ENCODE results near the gene KRT74. TPM values are rescaled to one million over a fixed set of nuclear protein-coding genes. Genes with fewer than 3 reads are reported as not detected.

Gene KRT74
- polyA plus RNA-seq, 1 donor (not counting 4 experiments of a cell fraction or from before 2014, with no cell fraction given), result 0.17 TPM

DNA sequence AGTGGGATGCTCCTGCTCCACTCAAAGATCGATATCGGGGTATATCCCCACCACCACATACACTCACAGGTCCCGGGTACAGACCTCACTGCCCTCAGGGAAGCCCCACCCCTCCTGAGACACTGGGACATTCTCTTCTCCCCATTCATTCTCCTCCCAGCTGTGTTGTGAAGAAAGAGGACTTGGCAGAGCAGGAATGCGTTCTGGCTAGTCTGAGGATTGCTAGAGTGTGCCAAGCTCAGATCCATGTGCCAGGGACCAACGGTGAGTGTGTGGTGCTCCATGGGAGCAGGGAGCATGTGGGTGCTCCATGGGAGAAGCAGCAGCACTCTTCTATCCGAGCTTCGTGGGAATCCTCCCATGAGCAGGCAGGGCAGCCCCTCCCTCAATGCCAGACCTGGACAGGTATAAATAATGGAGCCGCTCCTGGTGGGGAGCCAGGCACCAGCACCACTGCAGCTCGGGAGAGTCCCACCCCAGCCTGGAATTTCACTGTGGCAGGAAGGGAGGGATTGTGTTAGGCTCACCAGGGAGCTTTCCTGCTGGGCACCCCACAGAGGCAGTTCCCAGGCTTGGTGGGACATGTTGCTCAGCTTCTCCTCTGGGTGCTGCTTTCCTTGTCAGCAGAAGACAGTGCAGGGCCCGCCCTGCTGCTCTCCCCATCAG lies 51.2 kb downstream of the KRT74 start:
- peak; percentile 99 for DNase-seq (ENCODE audit: low read depth, low spot score)
- Histone ChIP-seq H3K9ac (ENCODE audit: control insufficient read depth, extremely low read depth, insufficient read depth, low read length) (peak overlapping the region; percentile 92), H3K36me3 (ENCODE audit: control insufficient read depth in 2 of 2, extremely low read depth in 1 of 2, insufficient read depth in 2 of 2, low read length in 2 of 2) (peaks cover 10 to 22% of the 10 kb centered on the region in 2 experiments), H3K27me3 (ENCODE audit: control insufficient read depth, extremely low read depth, insufficient read depth, low read length) (no peaks in the 10 kb centered on the region), H3K9me3 (ENCODE audit: control insufficient read depth, low read depth, low read length) (no peaks in the 10 kb centered on the region), H3K79me2 (ENCODE audit: control insufficient read depth, insufficient read depth, low read length) (peaks cover 21% of the 10 kb centered on the region), H3K27ac (ENCODE audit: control insufficient read depth, insufficient read depth, low read length) (peak overlapping the region; percentile 98), H4K20me1 (ENCODE audit: control insufficient read depth, extremely low read depth, insufficient read depth, low read length) (peaks cover 27% of the 10 kb centered on the region), H3K4me3 (ENCODE audit: control insufficient read depth in 2 of 3, extremely low read depth in 1 of 3, insufficient read depth in 2 of 3, low read depth in 1 of 3, low read length in 3 of 3) (peak overlapping the region; percentile 30 to 66 (median 64)), H3K4me2 (ENCODE audit: control insufficient read depth, extremely low read depth, insufficient read depth, low read depth, low read length) (peak overlapping the region; percentile 96), H3K9me1 (ENCODE audit: control insufficient read depth, extremely low read depth, insufficient read depth, low read length) (no peaks in the 10 kb centered on the region), H2AFZ (ENCODE audit: control insufficient read depth, low read length) (no peak overlapping the region), H3K4me1 (ENCODE audit: control insufficient read depth, extremely low read depth, insufficient read depth, low read length) (peaks cover 71% of the 10 kb centered on the region)
- FAIRE-seq, result peak; percentile 99
- TF ChIP-seq, protein P1, sequence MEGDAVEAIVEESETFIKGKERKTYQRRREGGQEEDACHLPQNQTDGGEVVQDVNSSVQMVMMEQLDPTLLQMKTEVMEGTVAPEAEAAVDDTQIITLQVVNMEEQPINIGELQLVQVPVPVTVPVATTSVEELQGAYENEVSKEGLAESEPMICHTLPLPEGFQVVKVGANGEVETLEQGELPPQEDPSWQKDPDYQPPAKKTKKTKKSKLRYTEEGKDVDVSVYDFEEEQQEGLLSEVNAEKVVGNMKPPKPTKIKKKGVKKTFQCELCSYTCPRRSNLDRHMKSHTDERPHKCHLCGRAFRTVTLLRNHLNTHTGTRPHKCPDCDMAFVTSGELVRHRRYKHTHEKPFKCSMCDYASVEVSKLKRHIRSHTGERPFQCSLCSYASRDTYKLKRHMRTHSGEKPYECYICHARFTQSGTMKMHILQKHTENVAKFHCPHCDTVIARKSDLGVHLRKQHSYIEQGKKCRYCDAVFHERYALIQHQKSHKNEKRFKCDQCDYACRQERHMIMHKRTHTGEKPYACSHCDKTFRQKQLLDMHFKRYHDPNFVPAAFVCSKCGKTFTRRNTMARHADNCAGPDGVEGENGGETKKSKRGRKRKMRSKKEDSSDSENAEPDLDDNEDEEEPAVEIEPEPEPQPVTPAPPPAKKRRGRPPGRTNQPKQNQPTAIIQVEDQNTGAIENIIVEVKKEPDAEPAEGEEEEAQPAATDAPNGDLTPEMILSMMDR (optimal IDR thresholded peaks at IDR 0.05 in 1 of 3, IDR thresholded peaks at IDR 0.05 in 1 of 3, conservative IDR thresholded peaks at IDR 0.05 in 1 of 3; ENCODE audit: extremely low read depth in 1 of 3, insufficient read depth in 2 of 3, low read length in 3 of 3), result no peak
- no peak for TF ChIP-seq EZH2 (IDR thresholded peaks at IDR 0.05; ENCODE audit: low read length)
- dilution Hi-C loops (cut with MboI; ENCODE audit: extremely low pct_ligation_motif_present, low sequenced_read_pairs), result no loop called here

DNA sequence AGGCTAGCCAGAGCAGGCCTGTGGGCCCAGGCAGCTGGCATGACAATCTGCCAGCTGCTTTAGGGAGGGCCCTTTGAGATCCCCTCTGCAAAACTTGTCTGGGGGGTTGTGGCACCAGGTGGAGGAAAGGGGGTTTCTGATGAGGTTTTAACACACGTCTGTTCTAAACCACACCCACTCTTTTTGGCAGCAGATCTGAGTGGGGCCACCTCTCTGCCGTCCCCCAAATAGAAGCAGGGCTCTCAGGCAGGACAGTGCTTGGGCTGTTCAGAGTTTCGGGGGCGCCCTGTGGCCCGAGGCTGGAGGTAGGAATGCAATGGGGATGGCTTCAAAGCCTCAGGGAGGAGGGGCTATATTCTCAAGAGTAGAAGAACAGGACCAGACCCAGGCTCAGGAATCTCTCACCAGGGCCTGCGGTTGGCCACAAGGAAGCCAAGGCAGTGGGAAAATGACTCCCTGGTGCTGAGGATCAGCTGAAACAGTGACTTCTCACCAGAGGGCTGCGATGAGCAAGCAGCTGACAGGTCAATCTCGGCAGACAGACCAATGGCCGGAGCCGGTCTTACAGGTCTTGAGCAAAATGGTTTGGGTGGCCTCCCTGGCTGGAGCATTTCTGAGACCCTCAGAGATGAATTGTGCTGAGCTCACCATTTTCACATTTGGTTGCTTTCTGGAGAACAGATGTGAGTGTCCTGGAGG lies 51.9 kb downstream of the KRT74 start:
- Histone ChIP-seq H3K36me3 (ENCODE audit: control insufficient read depth in 2 of 2, extremely low read depth in 1 of 2, insufficient read depth in 2 of 2, low read length in 2 of 2) (peaks cover 16 to 28% of the 10 kb centered on the region in 2 experiments), H3K79me2 (ENCODE audit: control insufficient read depth, insufficient read depth, low read length) (peaks cover 22% of the 10 kb centered on the region), H3K27ac (ENCODE audit: control insufficient read depth, insufficient read depth, low read length) (peak overlapping the region; percentile 98), H3K9ac (ENCODE audit: control insufficient read depth, extremely low read depth, insufficient read depth, low read length) (peak overlapping the region; percentile 92), H3K9me3 (ENCODE audit: control insufficient read depth, low read depth, low read length) (no peaks in the 10 kb centered on the region), H3K27me3 (ENCODE audit: control insufficient read depth, extremely low read depth, insufficient read depth, low read length) (no peaks in the 10 kb centered on the region), H3K4me3 (ENCODE audit: control insufficient read depth in 2 of 3, extremely low read depth in 1 of 3, insufficient read depth in 2 of 3, low read depth in 1 of 3, low read length in 3 of 3) (peak overlapping the region; percentile 30 to 66 (median 64)), H2AFZ (ENCODE audit: control insufficient read depth, low read length) (no peak overlapping the region), H3K9me1 (ENCODE audit: control insufficient read depth, extremely low read depth, insufficient read depth, low read length) (no peaks in the 10 kb centered on the region), H3K4me2 (ENCODE audit: control insufficient read depth, extremely low read depth, insufficient read depth, low read depth, low read length) (peak overlapping the region; percentile 96), H4K20me1 (ENCODE audit: control insufficient read depth, extremely low read depth, insufficient read depth, low read length) (peaks cover 33% of the 10 kb centered on the region), H3K4me1 (ENCODE audit: control insufficient read depth, extremely low read depth, insufficient read depth, low read length) (peaks cover 75% of the 10 kb centered on the region)
- DNase-seq (ENCODE audit: low read depth, low spot score) (peak; percentile 94), FAIRE-seq (no peak)
- dilution Hi-C loops (cut with MboI; ENCODE audit: extremely low pct_ligation_motif_present, low sequenced_read_pairs), result no loop called here
- TF ChIP-seq, protein P1 (optimal IDR thresholded peaks at IDR 0.05 in 1 of 3, IDR thresholded peaks at IDR 0.05 in 1 of 3, conservative IDR thresholded peaks at IDR 0.05 in 1 of 3; ENCODE audit: extremely low read depth in 1 of 3, insufficient read depth in 2 of 3, low read length in 3 of 3), result no peak
- no peak for TF ChIP-seq EZH2 (IDR thresholded peaks at IDR 0.05; ENCODE audit: low read length)
